GM21576 (cell line): Measurements from ENCODE around the gene SVOP.
"Not testable (repeated sequence)": the region's sequence is repeated elsewhere in the genome, so short reads cannot be mapped to it uniquely, and the experiment has no call there.

Experiments used
- ATAC-seq: cut with Tn5 transposase; IDR thresholded peaks from one replicate; pipeline ENCODE4 v1.9.1; 2021; ENCODE audit warnings: mild to moderate bottlenecking, moderate library complexity; ENCODE audit not compliant: unreplicated experiment

SVOP gene, protein sequence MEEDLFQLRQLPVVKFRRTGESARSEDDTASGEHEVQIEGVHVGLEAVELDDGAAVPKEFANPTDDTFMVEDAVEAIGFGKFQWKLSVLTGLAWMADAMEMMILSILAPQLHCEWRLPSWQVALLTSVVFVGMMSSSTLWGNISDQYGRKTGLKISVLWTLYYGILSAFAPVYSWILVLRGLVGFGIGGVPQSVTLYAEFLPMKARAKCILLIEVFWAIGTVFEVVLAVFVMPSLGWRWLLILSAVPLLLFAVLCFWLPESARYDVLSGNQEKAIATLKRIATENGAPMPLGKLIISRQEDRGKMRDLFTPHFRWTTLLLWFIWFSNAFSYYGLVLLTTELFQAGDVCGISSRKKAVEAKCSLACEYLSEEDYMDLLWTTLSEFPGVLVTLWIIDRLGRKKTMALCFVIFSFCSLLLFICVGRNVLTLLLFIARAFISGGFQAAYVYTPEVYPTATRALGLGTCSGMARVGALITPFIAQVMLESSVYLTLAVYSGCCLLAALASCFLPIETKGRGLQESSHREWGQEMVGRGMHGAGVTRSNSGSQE

DNA sequence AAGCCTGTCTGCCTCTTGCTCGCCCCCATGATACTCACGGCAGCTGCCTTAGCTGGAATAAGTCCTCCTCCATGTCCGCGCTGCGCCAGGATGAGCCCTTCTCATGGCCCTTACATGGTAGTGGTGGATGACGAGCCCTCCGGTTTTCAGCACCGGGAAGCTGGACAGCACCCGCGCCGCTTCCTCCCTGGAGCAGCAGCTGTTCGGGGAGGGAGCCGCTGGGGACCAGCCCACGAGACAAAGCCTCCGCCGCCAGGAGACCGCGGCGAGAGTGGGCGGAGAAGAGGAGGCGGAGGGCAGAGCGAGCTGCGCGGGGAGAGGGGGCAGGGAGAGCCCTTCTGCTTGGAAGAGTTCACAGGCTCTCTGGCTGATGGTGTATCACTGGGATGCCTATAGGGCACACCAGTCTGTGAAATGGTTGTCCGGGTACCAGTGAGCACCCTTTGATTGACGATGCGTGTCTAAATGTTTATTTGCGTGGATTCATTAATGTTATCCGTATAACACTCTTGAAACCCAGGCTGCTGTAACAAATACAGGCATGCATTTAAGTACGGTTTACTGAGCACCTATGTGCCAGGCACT, at the start of gene SVOP:
SVOP (minus strand) TSS at position 273 of the 585 bp plus-strand sequence; CDS start at position 73, 200 bp downstream.
- ATAC-seq: no peak

DNA sequence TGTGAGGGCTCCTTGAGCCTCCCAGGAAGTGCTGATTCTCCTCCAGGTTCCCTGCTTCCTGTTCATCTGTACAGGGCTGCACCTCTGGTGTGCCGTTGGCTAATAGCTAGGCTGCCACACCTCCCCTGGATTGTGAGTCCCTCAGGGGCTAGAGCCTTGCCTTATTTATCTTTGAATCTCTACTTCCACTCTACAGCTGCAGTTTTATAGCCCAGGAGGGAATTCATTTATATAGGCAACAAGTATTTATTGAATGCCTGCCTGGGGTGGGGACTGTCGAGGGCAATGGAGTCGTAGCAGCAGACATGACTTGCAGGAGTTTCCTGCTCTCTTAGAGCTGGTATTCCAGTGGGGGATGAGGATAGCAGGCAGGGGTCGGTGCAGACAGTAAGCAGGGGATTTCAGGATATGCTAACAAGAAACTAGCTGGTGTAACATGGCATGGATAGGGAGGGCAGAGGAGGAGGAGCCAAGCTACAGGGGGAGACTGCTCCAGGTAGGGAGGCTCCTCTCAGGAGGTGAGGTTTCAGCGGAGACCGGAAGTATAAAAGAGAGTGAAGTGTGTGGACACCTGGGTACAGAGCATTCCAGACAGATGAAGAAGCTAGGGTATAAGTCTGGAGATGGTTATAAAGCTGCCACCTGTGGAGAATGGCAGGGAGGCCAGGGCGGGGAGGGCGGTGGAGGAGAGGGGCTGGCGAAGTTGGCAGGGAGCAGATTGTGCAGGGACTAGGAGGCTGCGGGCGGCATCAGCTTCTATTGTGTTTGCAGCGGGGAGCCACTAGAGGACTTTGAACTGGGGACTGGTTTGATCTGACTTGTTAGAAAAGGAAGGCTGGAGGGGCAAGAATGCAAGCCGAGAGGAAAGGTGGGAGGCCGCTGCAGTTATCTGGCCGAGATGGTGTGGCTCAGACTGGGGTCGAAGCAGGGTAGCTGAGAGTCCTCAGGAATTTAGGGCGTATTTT, 48.7 kb upstream of the SVOP start:
- ATAC-seq: no peak

DNA sequence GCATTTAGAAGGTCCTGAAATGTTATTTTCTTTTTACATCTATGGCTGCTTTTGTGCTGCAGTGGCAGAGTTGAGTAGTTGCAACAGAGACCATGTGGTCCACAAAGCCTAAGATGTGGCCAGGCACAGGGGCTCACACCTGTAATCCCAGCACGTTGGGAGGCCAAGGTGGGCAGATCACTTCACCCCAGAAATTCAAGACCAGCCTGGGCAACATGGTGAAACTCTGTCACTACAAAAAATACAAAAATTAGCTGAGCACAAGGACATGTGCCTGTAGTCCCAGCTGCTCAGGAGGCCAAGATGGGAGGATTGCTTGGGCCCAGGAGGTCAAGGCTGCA, 45.0 kb upstream of the SVOP start:
- no peak for ATAC-seq

DNA sequence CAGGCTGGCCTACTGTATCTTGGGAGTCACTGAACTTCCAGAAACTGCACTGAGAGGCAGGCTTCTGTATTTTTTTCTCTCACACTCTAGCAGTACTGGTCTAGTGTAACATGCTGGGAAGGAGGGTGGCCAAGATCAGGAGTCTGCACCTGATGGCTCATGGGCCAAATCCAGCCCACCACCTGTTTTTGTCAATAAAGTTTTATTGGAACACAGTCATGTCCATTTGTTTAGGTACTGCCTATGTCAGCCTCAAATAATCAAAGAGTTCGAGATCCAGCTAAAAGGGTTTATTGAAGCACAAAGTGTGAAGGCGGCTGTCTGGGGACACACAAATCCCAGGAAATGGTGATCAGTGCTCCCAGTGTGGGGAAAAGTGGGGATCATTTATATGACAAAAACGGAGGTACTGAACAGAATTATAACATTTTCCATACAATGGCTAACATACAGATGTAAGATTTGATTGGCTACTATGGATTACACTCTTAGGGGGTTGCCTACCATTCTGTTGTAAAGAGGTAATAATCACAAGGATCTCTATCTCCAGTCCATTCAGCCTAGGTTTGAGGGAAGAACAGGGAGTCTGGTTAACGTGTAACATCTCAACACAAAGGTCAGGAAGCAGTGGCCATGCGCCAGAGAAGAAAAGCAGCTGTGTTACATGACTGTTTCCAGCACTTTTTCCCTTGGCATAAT, 44.4 kb upstream of the SVOP start:
- no peak for ATAC-seq

DNA sequence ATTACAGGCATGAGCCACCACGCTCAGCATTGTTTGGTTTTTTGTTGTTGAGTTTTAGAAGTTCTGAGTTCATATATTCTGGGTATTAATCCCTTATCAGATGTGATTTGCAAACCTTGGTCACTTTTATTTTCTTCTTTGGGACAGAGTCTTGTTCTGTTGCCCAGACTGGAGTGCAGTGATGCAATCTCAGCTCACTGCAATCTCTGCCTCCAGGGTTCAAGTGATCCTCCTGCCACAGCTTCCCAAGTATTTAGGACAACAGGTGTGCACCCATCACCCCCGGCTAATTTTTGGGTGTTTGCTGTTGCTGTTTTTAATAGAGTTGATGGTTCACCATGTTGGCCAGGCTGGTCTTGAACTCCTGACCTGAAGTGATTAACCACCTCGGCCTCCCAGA, 43.3 kb upstream of the SVOP start:
- ATAC-seq: no peak

DNA sequence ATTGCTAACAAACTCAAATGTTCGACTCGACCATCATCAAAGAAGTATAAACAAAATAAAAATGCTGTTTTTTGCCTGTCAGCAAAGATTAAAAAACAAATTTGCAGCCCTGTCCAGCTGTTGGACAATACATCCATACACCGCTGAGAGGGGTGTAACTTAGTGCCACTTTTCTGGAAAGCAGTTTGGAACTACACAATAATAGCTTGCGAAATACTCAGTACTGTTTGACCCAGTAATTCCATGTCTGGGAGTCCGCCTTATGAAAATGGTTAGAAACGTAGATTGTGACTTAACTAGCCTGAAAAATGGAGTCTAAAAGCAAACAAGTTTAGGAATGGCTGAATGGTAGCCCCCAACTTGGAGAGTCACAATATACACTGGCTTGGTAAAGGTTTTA, 37.9 kb upstream of the SVOP start:
- ATAC-seq: no peak

DNA sequence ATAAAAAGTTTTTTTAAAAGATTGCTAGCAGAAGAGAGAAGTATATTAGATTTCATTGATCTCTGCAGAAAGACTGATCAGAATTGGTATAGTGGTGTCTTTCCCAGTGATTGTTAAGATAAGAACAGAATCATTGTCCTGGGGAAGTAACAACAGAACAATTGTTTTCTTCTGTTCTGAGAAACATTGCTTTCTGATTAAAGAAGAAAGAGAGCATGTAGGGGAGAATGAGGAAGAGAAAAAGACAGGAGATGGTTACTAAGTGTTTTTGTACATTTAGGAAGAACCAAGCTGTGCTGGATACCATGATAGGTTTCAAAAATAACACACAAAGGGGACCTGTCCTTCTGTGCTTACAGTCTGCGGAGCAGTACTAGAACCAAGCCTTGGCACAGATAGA, 36.5 kb upstream of the SVOP start:
- no peak for ATAC-seq

DNA sequence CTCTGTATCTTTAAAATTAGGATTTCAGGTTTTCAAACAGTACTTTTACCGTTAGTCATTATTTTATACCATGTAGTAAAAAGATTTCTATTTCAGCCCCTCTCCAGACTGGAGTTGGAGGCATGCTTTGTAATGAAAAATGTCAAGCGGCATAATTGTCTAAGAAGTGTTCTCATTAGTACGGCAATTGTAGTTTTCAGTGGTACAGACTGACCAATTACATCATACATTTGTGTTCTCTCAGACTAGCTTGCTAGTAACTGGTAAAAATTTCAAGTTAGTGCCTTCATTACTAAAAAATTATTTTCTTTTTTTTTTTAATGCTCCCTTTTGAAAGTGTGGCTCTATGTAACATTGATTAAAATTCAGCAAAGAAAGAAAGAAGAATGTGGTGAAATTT, 36.0 kb upstream of the SVOP start:
- no peak for ATAC-seq

DNA sequence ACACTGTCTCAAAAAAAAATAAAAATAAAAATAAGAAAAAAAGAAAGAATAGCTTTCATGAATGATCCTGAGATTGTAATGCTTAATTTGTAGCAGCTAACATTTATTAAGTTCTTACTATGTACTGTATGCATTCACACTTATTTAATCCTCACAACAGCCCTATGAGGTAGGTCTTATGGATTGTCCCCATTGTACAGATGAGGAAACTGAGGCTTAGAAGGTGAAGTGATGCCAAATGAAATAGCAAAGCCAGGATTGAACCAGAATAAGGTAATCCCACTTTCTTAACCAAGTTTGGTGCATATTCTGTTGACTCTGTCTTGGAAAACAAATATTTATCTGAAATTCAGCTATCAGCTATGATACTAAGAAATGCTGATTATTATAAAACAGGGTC, 33.7 kb upstream of the SVOP start:
- ATAC-seq: no peak

DNA sequence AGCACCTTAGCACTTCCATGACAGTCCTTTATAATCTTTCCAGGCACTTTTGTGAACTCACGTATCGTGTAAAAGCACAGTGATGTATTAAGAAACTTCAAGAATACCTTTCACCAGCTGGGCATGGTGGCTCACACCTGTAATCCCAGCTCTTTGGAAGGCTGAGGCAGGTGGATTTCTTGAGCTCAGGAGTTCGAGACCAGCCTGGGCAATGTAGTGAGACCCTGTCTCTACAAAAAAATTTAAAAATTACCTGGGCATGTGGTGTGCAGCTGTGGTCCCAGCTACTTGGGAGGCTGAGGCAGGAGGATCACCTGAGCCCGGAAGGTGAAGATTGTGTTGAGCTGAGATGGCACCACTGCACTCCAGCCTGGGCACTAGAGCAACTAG, 33.3 kb upstream of the SVOP start:
- not testable (repeated sequence) for ATAC-seq

DNA sequence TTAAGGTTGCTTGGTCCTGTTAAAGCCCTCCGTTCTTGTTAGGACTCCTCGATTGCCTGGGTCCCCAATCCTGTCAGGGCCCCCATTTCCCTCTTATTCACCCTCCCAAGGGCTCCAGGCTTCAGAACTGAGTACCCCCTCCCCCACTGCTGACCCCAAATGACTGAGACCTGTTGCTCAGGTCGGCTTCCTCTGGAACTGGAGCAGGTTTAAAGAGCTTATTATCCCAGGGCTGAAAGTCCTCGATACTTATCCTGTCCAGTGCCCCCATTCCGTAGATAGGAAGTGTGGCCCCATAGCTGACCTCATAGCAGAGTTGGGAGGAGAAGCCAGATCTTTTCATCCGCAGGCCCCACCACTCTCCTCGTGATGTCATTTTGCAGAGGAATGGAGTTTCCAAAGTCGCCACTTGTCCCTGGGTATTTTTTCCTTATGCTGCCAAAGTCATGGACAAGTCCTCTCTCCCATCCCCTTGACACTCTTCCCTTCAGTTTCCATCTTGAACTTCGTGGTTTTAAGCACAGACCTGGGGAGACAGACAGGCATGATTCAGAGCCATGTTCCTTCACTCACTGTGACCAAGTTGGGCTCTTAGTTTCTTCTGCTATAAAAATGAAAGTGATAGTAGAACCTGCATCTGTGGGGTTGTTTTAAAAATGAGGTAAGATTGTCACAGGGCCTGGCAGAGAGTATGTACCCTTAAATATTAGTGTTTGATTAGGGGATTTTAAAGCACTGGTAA, 32.7 kb upstream of the SVOP start:
- no peak for ATAC-seq

DNA sequence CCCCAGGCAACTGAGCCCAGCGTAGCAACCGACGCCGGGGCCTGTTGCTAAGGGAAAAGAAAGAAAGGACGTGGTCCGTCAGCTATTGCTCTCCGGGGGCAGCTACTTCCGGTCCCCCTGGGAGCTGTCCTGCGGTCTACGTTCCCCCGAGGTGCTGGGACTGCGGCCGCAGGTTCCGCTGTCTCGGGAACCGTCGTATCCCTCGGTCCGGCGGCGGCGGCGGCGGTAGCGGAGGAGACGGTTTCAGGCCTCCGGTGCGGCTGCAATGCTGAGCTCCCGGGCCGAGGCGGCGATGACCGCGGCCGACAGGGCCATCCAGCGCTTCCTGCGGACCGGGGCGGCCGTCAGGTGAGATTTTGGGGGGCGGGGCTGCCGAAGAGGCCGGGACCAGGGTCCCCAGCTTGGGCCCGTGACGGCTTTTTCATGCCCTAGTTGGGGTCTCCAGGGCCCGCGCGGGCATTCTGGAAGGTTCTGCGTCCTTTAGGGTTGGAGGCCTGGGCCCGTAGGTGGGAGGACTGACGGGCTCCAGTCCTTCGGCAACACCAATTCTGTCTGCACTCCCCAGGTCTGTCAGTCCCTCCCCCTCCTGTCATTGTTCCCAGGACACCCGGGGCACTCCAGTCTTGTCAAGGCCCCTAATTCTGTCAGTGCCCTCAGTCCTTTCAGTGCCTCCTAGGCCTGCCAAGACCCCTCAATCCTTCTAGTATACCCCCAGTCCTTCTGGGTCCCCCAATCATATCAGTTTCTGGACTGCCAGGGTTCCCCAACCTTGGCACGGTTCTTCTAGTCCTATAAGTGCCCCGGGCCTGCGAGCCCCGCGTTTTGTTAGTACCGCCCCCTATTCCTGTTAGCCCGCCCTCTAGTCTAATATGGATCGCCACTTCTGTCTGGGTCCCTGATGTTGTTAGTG, 31.8 kb upstream of the SVOP start, which contains the start of gene USP30:
USP30 (plus strand) TSS at position 163 of the 910 bp plus-strand sequence; CDS start at position 266, 103 bp downstream.
- ATAC-seq: peak; percentile 62

DNA sequence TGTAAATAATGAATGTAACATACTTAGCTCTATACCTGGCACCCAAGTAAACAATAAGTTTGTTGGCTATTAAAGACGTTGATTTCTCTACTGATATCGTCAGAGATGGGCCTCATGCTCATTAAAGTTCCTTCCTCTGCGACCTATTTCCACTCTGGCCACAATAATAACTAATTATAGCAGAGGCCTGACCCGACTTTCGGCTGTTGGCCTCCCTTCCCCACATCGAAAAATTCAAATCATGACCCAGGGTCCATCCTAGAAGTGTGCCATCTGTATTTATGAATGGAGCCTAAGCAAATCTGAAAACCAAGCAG, 31.2 kb upstream of the SVOP start:
- ATAC-seq: no peak

DNA sequence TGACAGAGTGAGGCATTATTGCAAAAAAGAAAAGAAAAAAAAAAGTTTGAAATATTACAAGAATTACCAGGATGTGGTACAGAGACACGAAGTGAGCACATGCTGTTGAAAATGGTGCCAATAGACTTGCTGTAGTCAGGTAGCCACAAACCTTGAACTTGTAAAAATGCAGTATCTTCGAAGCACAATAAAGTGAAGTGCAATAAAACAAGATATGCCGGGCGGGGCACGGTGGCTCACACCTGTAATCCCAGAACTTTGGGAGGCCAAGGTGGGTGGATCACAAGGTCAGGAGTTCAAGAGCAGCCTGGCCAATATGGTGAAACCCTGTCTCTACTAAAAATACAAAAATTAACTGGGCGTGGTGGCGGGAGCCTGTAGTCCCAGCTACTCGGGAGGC, 28.9 kb upstream of the SVOP start:
- ATAC-seq: not testable (repeated sequence)

DNA sequence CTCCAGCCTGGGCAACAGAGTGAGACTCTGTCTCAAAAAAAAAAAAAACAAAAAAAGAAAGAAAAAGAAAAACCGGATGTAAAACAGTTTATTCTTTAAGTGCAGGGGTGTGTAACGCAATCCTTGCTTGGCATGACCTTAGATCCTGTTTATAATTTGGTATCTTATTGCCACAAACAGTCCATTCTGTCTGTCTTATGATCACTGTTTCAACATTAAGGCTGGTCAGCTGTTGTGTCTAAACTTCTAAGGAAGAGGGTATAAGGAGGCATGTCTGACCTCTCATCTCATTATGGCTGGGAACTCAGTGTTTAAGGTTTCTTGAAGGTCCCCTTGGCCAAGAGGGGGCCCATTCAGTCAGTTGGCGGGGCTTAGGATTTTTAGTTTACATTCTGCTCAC, 27.8 kb upstream of the SVOP start:
- ATAC-seq: not testable (repeated sequence)

DNA sequence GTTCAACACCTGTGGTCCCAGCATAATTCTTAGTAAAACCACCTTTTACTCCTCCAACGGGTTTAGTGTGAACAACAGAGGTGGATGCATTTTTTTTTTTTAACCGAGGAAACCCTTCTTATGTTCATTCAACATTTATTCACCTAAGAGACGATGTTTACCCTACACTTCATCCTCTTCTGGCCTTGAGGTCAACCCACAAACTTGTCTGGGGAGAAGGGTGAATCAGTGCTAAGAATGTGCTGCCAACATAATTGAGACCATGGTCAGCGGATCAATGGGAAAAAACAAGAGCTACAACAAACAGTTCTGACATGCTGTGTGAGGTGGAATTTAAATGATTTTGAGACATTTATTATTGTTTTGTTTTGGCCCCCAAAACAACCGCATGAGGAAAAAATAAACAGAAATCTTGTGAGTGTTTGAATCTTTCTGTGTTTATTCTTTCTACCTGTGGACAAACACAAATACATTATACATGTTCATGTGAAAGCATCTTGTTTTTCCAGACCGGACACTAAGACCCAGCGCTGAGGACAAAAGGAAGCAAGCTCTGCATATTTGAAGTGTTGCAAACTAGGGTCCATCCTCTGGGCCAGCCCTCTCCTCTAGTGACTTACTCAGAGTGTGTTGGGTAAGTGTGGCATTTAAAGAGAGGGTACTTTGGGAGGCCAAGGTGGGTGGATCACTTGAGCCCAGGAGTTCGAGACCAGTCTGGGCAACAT, 26.4 kb upstream of the SVOP start:
- ATAC-seq: no peak

DNA sequence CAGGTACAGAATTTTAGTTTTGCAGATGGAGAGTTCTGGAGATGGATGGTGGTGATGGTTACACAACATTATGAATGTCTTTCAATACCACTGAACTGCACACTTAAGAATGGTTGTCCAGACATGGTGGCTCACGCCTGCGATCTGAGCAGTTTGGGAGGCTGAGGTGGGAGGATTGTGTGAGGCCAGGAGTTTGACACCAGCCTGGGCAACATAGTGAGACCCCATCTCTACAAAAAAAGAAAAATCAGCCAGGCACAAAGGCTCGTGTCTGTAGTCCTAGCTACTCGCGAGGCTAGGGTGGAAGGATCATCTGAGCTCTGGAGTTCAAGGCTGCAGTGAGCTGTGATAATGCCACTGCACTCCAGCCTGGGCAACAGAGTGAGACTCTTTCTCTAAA, 23.4 kb upstream of the SVOP start:
- no peak for ATAC-seq

DNA sequence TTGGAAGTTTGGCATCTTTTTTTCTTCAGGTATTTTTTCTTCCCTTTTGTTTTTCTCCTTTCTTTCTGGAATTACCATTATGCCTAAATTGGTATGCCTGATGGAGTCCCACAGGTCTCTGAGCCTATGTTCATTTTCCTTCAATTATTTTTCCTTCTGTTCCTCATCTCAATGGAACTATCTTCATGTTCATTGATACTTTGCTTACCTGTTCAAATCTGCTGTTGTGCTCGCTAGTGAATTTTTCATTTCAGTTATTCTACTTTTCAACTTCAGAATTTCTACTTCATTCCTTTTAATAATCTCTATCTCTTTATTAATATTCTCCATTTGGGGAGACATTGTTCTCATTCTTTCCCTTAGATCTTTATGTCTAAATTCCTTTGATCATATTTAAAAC, 16.1 kb upstream of the SVOP start:
- ATAC-seq: no peak
